ENCODE results near the gene FFAR1.
"Not testable (repeated sequence)": the region's sequence is repeated elsewhere in the genome, so short reads cannot be mapped to it uniquely, and the experiment has no call there.

FFAR1 gene

GRCh38 chr19:35363711-35364425 lies 16.2 kb downstream of the FFAR1 start:
- DNase-seq, result no peak

DNA sequence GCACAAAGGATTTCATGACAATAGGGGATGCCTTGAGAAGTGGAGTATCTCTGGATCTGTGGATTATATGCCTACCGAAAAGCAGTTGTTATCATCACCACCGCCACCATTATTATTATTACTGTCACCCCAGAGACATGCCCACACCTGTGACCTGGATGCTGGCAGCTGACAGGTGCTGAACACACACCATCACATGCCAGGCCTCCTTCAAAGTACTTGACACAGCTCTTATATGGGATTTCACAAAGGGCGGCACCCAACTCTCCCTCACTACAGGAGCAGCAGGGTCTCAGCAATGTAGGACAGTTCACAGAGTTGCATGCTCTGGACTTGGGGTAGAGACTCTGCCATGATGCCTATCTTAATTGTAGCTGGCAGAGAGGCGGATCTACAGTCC lies 17.6 kb downstream of the FFAR1 start:
- DNase-seq, result no peak

DNA sequence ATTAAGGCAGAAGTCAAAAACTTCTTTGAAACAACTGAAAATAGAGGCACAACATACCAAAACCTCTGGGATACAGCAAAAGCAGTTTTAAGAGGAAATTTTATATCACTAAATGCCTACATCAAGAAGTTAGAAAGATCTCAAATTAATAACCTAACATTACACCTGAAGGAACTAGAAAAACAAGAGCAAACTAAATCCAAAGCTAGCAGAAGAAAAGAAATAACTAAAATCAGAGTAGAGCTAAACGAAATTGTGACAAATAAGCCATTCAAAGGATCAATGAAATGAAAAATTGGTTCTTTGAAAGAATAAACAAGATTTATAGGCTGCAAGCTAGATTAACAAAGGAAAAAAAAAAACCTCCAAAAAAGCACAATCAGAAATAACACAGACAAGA lies 20.7 kb downstream of the FFAR1 start:
- no peak for DNase-seq

DNA sequence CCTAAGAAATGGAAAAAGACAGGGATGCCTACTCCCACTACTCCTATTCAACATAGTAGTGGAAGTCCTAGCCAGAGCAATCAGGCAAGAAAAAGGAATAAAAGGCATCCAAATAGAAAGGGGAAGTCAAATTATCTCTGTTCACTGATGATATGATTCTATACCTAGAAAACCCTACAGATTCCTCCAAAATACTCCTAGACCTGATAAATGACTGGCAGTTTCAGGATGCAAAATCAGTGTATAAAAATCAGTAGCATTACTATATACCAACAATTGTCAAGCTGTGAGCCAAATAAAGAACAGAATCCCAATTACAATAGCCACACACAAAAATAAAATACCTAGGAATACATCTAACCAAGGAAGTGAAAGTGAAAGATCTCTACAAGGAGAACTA lies 21.8 kb downstream of the FFAR1 start:
- no peak for DNase-seq

DNA sequence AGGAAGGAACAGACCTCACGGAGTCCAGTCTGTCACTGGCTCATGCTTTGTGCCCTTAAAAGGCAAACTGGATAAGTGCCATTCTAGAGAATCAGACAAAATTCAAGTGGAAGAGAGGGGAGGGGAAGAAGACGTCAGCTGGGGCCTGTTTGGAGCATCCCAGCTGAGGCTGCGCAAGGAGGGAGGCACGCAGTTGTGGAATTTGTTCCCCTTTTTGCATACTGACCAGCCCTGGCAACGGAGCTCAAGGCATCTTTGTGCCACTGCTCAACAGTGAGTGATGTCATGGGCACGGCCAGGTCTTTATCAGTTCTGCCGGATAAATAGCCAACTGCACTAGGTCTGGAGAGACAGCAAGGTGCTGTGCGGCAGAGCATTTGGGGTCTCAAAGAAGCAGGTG lies 23.0 kb downstream of the FFAR1 start, which contains the start of gene GPR42:
Gene GPR42 (plus strand): TSS at position 347 of the 400 bp plus-strand sequence. CDS start 292 bp downstream, outside the sequence.
- DNase-seq, result no peak

DNA sequence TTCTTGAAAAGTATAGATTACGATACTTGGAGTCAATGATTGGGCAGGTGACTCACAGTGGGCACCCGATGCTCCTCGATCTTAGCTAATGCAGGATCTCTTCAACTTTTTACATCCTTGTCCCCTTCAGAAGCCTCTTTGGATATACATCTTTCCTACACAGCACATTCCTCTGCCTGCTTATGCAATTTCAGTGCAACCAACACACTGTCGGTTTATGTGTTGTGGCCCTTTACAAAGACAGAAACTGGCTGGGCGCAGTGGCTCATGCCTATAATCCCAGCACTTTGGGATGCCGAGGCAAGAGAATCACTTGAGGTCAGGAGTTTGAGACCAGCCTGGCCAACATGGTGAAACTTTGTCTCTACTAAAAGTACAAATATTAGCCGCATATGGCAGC lies 25.8 kb downstream of the FFAR1 start:
- no peak for DNase-seq

DNA sequence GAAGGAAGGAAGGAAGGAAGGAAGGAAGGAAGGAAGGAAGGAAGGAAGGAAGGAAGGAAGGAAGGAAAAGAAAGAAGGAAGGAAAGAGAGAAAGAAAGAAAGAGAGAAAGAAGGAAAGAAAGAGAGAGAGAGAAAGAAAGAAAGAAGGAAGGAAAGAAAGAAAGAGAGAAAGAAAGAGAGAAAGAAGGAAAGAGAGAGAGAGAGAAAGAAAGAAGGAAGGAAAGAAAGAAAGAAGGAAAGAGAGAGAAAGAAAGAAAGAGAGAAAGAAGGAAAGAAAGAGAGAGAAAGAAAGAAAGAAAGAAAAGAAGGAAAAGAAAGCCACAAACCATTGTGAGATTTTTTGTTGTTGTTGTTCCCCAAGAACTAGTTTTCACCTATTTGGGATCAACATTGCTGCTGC lies 26.3 kb downstream of the FFAR1 start:
- DNase-seq, result not testable (repeated sequence)

GRCh38 chr19:35375505-35376307 lies 28.0 kb downstream of the FFAR1 start:
- no peak for DNase-seq

- DNase-seq, result no peak
These were observed 30.0 kb downstream of the FFAR1 start for GRCh38 chr19:35377656-35378055.

DNA sequence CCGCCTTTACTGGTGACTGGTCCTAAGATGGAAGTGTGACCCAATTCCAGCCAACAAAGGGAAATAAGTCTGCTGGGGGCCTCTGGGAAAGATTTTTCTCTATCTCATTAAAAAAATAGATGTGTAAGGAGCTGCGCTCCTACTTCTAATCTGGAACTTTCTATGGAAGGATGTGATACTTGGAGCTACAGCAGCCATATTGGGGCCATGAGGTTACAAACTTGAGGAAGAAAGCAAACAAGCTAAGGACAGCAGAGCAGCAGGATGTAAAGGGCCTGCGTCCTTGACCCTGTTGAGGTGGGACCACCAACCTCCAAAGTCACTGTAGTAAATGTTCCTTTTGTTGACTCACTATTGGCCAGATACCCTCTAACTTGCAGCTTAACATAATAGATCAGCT lies 30.7 kb downstream of the FFAR1 start:
- no peak for DNase-seq

- DNase-seq, result not testable (repeated sequence)
These were observed 31.8 kb downstream of the FFAR1 start for GRCh38 chr19:35379545-35379944.

GRCh38 chr19:35379992-35380391 lies 32.3 kb downstream of the FFAR1 start:
- no peak for DNase-seq

GRCh38 chr19:35380450-35381124 lies 32.9 kb downstream of the FFAR1 start:
- no peak for DNase-seq

DNA sequence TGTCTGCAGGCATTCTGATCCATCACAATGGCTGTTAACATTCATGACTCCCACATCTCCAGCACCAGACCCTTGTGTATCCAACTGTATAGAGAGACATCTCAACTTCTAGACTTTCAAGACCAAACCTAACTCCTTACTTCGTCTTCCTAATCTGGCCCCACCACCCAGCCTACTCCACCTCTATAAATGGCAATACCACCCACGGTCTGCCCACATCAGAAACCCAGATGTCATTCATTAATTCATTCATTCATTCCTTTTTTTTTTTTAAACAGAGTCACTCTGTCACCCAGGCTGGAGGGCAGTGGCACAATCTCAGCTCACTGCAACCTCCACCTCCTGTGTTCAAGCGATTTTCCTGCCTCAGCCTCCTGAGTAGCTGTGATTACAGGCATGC lies 33.6 kb downstream of the FFAR1 start:
- DNase-seq, result no peak

DNA sequence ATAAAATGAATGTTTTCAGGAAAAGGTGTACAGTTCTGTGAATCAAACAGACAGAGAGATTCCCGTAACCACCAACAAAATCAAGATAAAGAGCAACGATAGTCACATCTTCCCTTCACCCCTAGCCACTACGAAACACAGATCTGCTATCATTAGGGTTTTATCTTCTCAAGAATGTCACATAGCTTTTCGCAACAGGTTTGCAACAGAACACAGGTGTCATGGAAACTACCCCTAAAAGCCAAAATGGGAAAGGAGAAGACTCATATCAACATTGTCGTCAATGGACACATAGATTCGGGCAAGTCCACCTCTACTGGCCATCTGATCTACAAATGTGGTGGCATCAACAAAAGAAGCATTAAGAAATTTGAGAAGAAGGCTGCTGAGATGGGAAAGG lies 34.2 kb downstream of the FFAR1 start:
- DNase-seq, result no peak

GRCh38 chr19:35383536-35383935 lies 35.8 kb downstream of the FFAR1 start:
- no peak for DNase-seq

- no peak for DNase-seq
These were observed 40.8 kb downstream of the FFAR1 start for GRCh38 chr19:35388277-35389054.

GRCh38 chr19:35389192-35389861 lies 41.6 kb downstream of the FFAR1 start:
- no peak for DNase-seq

- no peak for DNase-seq
These were observed 45.3 kb downstream of the FFAR1 start for GRCh38 chr19:35392742-35393715.

GRCh38 chr19:35395382-35396199 lies 47.9 kb downstream of the FFAR1 start:
- DNase-seq, result no peak

Data from activated T-cell treated with anti-CD3 and anti-CD28 coated beads, Interleukin-2, amount 50 U/mL, for 1 hour (primary cell).